Tibial nerve (tissue), 4 donors: ENCODE results near the gene PPP4R1. TPM values are rescaled to one million over a fixed set of nuclear protein-coding genes. Genes with fewer than 3 reads are reported as not detected.
A peak's percentile ranks its signal among the peaks of the same experiment; 100 is the strongest.

Experiments
- DNase-seq, 2 donors: peaks; one replicate each; pipeline ENCODE4 v3.0.0-alpha.2; 2019; ENCODE audit warnings: low spot score in 2 of 2
- H3K27ac ChIP-seq, 4 donors: fragments of 200-600 bp; sonication (generic) in 3 of 4; one replicate each; pipeline ENCODE4 v1.5.1; 2017 to 2019; ENCODE audit warnings: mild to moderate bottlenecking in 1 of 4
- H3K27me3 ChIP-seq, 2 donors: fragments of 200-600 bp; sonication (generic) in 1 of 2; one replicate each; pipeline versions ENCODE4 v1.5.1 to v1.6.0; 2017 to 2019
- H3K36me3 ChIP-seq, 3 donors: fragments of 200-600 bp; sonication (generic); one replicate each; pipeline ENCODE4 v1.5.1; 2018 to 2019
- H3K4me1 ChIP-seq, 4 donors: fragments of 200-600 bp; sonication (generic) in 3 of 4; one replicate each; pipeline ENCODE4 v1.5.1; 2017 to 2019
- H3K4me3 ChIP-seq, 4 donors: fragments of 200-600 bp; sonication (generic) in 3 of 4; one replicate each; pipeline ENCODE4 v1.5.1; 2017 to 2019; ENCODE audit warnings: mild to moderate bottlenecking in 1 of 4, moderate library complexity in 1 of 4
- H3K9me3 ChIP-seq, 4 donors: fragments of 200-600 bp; sonication (generic) in 3 of 4; one replicate each; pipeline ENCODE4 v1.5.1; 2017 to 2019
- EP300 ChIP-seq, 2 donors: sonication (generic); formaldehyde crosslinking; IDR thresholded peaks; one replicate each; pipeline ENCODE4 v1.6.1; 2017; ENCODE audit warnings: antibody characterized with exemption in 2 of 2, mild to moderate bottlenecking in 1 of 2
- POLR2A ChIP-seq, 2 donors: fragments of 450-650 bp; IDR thresholded peaks; one replicate each; pipeline ENCODE4 v1.6.1; 2017; ENCODE audit warnings: antibody characterized with exemption in 2 of 2, mild to moderate bottlenecking in 2 of 2, moderate library complexity in 2 of 2
- WGBS, 2 donors: methylation state at CpG; one replicate each; pipeline ENCODE4 v1.1.5; 2018; 5-methylcytosine and 5-hydroxymethylcytosine counted together
- total RNA-seq, 4 donors: library from RNA; depleted of rRNA; stranded (reverse); fragments of >200 nt; gene quantifications; one replicate each; pipeline ENCODE4 v1.1.0, GENCODE V29; 2016
- TF ChIP-seq, protein P1 (sequence below), 5 experiments: fragments of 200-600 bp in 3 of 5; fragments of 450-650 bp in 2 of 5; sonication (generic) in 3 of 5; IDR thresholded peaks; one replicate each; pipeline ENCODE4 v1.5.1; 2016 to 2019; ENCODE audit warnings: antibody characterized with exemption in 5 of 5, mild to moderate bottlenecking in 3 of 5, moderate library complexity in 2 of 5

PPP4R1 gene
- total RNA-seq, 4 donors from 2014 or later = 97.7 to 124 (median 102) TPM

DNA sequence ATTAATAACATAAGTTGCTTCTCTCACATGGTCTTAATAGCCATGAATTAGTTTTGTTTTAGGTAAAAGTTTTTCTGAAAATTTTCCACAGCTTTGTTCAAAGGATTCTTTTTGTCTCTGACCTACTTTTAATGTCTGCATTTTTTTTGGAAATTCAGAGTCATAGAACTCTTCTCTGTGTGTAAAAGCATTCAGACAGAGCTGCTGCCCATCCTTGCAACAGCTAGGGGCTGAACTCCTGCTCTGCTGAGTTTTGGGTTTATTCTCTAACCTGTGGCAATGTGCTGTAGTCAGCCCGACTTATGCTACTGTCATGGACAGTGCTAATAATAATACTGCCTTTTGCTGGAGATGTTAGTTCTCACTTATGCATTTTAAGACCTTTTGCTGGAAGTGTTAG is 95.0 kb downstream of the PPP4R1 start:
- H3K27me3 ChIP-seq = no peaks in the 10 kb centered on the region
- H3K9me3 ChIP-seq = no peaks in the 10 kb centered on the region
- TF ChIP-seq EP300 (IDR thresholded peaks at IDR 0.05) (no peak), POLR2A (IDR thresholded peaks at IDR 0.05) (no peak)
- TF ChIP-seq, protein P1, sequence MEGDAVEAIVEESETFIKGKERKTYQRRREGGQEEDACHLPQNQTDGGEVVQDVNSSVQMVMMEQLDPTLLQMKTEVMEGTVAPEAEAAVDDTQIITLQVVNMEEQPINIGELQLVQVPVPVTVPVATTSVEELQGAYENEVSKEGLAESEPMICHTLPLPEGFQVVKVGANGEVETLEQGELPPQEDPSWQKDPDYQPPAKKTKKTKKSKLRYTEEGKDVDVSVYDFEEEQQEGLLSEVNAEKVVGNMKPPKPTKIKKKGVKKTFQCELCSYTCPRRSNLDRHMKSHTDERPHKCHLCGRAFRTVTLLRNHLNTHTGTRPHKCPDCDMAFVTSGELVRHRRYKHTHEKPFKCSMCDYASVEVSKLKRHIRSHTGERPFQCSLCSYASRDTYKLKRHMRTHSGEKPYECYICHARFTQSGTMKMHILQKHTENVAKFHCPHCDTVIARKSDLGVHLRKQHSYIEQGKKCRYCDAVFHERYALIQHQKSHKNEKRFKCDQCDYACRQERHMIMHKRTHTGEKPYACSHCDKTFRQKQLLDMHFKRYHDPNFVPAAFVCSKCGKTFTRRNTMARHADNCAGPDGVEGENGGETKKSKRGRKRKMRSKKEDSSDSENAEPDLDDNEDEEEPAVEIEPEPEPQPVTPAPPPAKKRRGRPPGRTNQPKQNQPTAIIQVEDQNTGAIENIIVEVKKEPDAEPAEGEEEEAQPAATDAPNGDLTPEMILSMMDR (IDR thresholded peaks at IDR 0.05) = no peak
- WGBS, 2 donors = 56 to 62% methylated on average over 1 of the region's 1 CpG
- no peak for DNase-seq
- H3K36me3 ChIP-seq = peaks cover 0 to 44% (median 0%) of the 10 kb centered on the region in 3 donors
- H3K27ac ChIP-seq = no peak overlapping the region
- H3K4me1 ChIP-seq = peaks cover 0 to 45% (median 2%) of the 10 kb centered on the region in 4 donors
- H3K4me3 ChIP-seq = no peak overlapping the region

DNA sequence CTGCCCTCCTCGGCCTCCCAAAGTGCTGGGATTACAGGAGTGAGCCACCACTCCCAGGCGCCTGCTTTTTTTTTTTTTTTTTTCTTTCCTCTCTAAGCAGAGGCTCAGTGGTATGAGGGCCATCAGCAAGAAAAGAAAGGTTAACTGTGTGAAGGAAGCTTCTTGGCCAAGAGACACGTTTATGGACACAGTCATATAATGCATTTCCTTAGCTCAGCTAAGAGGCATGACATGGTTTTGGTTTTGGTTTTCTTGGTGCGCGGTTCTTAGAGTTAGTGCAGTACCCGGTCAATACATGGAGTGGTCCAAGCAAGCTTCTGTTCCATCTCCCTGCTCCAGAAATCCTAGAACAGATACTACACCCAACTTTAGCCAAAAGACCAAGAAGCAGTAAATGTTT is 96.5 kb downstream of the PPP4R1 start:
- Histone ChIP-seq H3K36me3 (peaks cover 0 to 45% (median 0%) of the 10 kb centered on the region in 3 donors), H3K4me3 (no peak overlapping the region), H3K9me3 (no peaks in the 10 kb centered on the region), H3K27me3 (no peaks in the 10 kb centered on the region), H3K4me1 (peaks cover 0 to 45% (median 2%) of the 10 kb centered on the region in 4 donors), H3K27ac (no peak overlapping the region)
- DNase-seq = no peak
- TF ChIP-seq EP300 (IDR thresholded peaks at IDR 0.05) (no peak), POLR2A (IDR thresholded peaks at IDR 0.05) (no peak)
- TF ChIP-seq, protein P1 (IDR thresholded peaks at IDR 0.05) = no peak
- WGBS, 2 donors = 71 to 84% methylated on average over 6 of the region's 6 CpGs

DNA sequence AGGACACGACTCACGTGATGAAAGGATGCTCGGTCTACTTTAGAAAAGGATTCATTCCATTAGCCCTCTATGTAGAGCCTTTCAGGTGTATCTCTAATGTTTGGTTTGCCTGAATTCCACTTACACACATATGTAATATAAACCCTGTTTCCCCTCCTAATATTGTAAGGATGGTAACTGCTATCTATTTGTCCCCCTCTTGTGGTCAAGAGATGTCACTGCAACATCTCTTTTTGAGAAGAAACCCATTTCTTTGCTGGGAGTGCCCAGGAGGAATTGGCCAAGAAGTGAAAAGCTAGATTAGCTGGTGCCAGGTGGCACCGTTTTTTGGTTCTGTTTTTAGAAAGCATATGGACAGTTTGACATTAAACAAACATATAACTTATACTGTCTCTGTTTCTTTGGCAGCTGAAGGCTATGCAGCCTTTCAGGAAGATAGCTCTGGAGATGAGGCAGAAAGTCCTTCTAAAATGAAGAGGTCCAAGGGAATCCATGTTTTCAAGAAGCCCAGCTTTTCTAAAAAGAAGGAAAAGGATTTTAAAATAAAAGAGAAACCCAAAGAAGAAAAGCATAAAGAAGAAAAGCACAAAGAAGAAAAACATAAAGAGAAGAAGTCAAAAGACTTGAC is 97.8 kb downstream of the PPP4R1 start:
- H3K9me3 ChIP-seq = no peaks in the 10 kb centered on the region
- TF ChIP-seq POLR2A (IDR thresholded peaks at IDR 0.05) = no peak
- TF ChIP-seq, protein P1 (IDR thresholded peaks at IDR 0.05) = peak; percentile 64 to 87 (median 67)
- H3K27ac ChIP-seq = peak overlapping the region in 2 of 4 donors; percentile 25 to 44
- H3K4me3 ChIP-seq = no peak overlapping the region
- peaks cover 0 to 45% (median 2%) of the 10 kb centered on the region in 4 donors for H3K4me1 ChIP-seq
- 63 to 74% methylated on average over 4 of the region's 4 CpGs for WGBS, 2 donors
- H3K36me3 ChIP-seq = peaks cover 0 to 35% (median 0%) of the 10 kb centered on the region in 3 donors
- no peaks in the 10 kb centered on the region for H3K27me3 ChIP-seq
- peak in 1 of 2 donors; percentile 38 for DNase-seq

DNA sequence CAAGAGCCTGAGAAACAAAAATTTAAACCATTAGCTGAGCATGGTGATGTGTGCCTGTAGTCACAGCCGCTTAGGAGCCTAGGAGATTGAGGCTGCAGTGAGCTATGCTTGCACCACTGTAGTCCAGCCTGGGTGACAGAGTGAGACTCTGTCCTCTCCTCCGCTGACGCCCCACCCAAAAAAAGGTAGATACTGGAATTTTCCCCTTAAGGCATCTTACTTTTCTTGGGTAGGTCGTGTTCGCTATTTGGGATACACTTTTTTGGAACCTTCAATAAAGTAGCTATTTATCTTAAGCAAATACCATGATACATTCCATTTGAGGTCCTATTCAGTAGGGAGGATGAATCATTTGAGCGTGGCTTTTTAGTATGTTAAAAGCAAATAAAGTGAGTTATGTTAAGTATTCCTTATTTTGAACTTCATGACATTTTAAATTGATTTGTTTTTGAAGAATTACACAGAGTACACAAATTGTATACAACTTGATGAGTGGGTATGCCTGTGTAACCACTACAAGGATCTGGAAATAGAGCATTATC is 100.3 kb downstream of the PPP4R1 start:
- Histone ChIP-seq H3K27ac (no peak overlapping the region), H3K9me3 (no peaks in the 10 kb centered on the region), H3K27me3 (no peaks in the 10 kb centered on the region), H3K4me1 (peaks cover 0 to 26% (median 2%) of the 10 kb centered on the region in 4 donors), H3K36me3 (peaks cover 0 to 32% (median 0%) of the 10 kb centered on the region in 3 donors), H3K4me3 (no peak overlapping the region)
- DNase-seq = no peak
- TF ChIP-seq, protein P1 (IDR thresholded peaks at IDR 0.05) = no peak
- TF ChIP-seq EP300 (IDR thresholded peaks at IDR 0.05) (no peak), POLR2A (IDR thresholded peaks at IDR 0.05) (no peak)
- WGBS, 2 donors = 84 to 90% methylated on average over 6 of the region's 6 CpGs

DNA sequence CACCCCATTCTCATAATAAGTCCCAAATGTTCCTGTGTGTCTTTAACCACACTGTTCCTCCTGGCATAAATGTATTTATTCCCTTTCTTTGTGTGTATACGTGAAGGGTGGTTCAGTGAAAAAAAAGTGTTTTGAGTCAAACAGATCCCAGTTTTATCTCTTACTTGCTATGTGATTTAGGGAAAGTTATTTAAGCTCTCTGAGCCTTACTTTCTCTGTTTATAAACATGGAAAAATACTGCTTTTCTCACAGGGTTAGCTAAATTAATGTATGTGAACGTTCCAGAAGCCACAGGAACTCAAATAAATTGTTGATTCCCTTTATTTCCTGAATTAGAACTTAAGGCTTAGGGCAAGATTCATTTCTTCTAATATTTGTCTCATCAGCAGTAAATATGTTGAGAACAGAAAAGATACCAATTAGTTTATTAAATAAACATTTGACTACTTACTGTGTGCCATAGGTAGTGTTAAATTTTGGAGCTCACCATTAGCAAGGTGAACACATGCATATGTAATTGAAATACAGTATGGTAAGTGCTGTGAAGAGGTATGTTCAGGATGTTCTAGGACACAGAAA is 105.8 kb downstream of the PPP4R1 start:
- H3K4me1 ChIP-seq = peaks cover 0 to 12% (median 0%) of the 10 kb centered on the region in 4 donors
- DNase-seq = no peak
- no peak overlapping the region for H3K27ac ChIP-seq
- H3K4me3 ChIP-seq = no peak overlapping the region
- TF ChIP-seq, protein P1 (IDR thresholded peaks at IDR 0.05) = no peak
- TF ChIP-seq POLR2A (IDR thresholded peaks at IDR 0.05) (no peak), EP300 (IDR thresholded peaks at IDR 0.05) (no peak)
- H3K27me3 ChIP-seq = no peaks in the 10 kb centered on the region
- H3K36me3 ChIP-seq = peaks cover 0 to 8% (median 0%) of the 10 kb centered on the region in 3 donors
- H3K9me3 ChIP-seq = peaks cover 0 to under 1% (median 0%) of the 10 kb centered on the region in 4 donors
- WGBS, 2 donors = 50 to 58% methylated on average over 2 of the region's 2 CpGs
